Right lobe of liver (tissue), 4 donors: ENCODE results near the gene ANO9.

ENCODE experiments used
- CTCF ChIP-seq, 4 donors: fragments of 200-600 bp in 3 of 4; fragments of 450-650 bp in 1 of 4; IDR thresholded peaks; one replicate each; pipeline versions ENCODE4 v1.5.1 to v1.8.0; 2016 to 2022; ENCODE audit warnings: antibody characterized with exemption in 4 of 4, mild to moderate bottlenecking in 2 of 4
- POLR2A ChIP-seq: fragments of 450-650 bp; IDR thresholded peaks from one replicate; pipeline ENCODE4 v1.6.1; 2017; ENCODE audit warnings: antibody characterized with exemption, mild to moderate bottlenecking
- donor health status: DM: no; HTN: no; CAD: no.
- donor health status: DM: no; HTN: no; CAD: no.
- donor health status: DM: no; HTN: yes; CAD: no.

- TF ChIP-seq CTCF (IDR thresholded peaks at IDR 0.05) (no peak), POLR2A (no peak)
These were observed 60.8 kb downstream of the ANO9 start for GRCh38 chr11:380996-381395.
